ENCODE results near the gene ADGRG4. TPM values are rescaled to one million over a fixed set of nuclear protein-coding genes. Genes with fewer than 3 reads are reported as not detected.

Gene ADGRG4
- polyA plus RNA-seq, 1 of the 3 experiments (the other 2 are of a cell fraction), result not detected

DNA sequence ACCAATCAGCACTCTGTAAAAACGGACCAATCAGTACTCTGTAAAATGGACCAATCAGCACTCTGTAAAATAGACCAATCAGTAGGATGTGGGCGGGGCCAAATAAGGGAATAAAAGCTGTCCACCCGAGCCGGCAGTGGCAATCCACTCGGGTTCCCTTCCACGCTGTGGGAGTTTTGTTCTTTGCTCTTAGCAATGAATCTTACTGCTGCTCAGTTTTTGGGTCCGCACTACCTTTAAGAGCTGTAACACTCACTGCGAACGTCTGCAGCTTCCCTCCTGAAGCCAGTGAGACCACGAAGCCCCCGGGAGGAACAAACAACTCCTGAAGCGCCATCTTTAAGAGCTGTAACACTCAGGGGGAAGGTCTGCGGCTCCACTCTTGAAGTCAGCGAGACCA lies 120.6 kb downstream of the ADGRG4 start:
- no peaks in the 10 kb centered on the region for H4K20me1 ChIP-seq (ENCODE audit: insufficient read depth)
- CTCF ChIA-PET, result no interaction called here
- TF ChIP-seq YY1 (IDR thresholded peaks at IDR 0.05; ENCODE audit: low read depth), result no peak
- TF ChIP-seq, protein P1, sequence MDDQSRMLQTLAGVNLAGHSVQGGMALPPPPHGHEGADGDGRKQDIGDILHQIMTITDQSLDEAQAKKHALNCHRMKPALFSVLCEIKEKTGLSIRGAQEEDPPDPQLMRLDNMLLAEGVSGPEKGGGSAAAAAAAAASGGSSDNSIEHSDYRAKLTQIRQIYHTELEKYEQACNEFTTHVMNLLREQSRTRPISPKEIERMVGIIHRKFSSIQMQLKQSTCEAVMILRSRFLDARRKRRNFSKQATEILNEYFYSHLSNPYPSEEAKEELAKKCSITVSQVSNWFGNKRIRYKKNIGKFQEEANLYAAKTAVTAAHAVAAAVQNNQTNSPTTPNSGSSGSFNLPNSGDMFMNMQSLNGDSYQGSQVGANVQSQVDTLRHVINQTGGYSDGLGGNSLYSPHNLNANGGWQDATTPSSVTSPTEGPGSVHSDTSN (IDR thresholded peaks at IDR 0.05), result no peak
- TF ChIP-seq, protein P2, sequence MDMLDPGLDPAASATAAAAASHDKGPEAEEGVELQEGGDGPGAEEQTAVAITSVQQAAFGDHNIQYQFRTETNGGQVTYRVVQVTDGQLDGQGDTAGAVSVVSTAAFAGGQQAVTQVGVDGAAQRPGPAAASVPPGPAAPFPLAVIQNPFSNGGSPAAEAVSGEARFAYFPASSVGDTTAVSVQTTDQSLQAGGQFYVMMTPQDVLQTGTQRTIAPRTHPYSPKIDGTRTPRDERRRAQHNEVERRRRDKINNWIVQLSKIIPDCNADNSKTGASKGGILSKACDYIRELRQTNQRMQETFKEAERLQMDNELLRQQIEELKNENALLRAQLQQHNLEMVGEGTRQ (IDR thresholded peaks at IDR 0.05; ENCODE audit: borderline replicate concordance, low read depth, low read length), result no peak
- no peaks in the 10 kb centered on the region for H3K79me2 ChIP-seq (ENCODE audit: insufficient read depth)
- POLR2A ChIA-PET, result no interaction called here
- H3K9me2 ChIP-seq, result no peaks in the 10 kb centered on the region
- H3K4me1 ChIP-seq (ENCODE audit: control insufficient read depth in 1 of 2, insufficient read depth in 2 of 2, low read depth in 1 of 2, low read length in 1 of 2), result no peaks in the 10 kb centered on the region
- no peaks in the 10 kb centered on the region for H3K36me3 ChIP-seq (replicated peaks in 1 of 2; ENCODE audit: control insufficient read depth in 1 of 2, insufficient read depth in 2 of 2, low read length in 1 of 2)
- H3K9me3 ChIP-seq, result no peaks in the 10 kb centered on the region
- no peaks in the 10 kb centered on the region for H3K27me3 ChIP-seq (ENCODE audit: insufficient read depth)
- no peaks in the 10 kb centered on the region for H3F3A ChIP-seq (replicated peaks; ENCODE audit: insufficient read depth)
- DNase-seq, result no peak
- H3K9ac ChIP-seq, result no peak overlapping the region
- H3K27ac ChIP-seq (ENCODE audit: low read depth in 2 of 2, low read length in 1 of 2), result no peak overlapping the region
- 39% methylated on average over 12 of the region's 14 CpGs for WGBS (ENCODE audit: low lambda C conversion rate)
- H3K4me3 ChIP-seq (ENCODE audit: low read depth in 2 of 2, low read length in 1 of 2), result no peak overlapping the region
- no peak overlapping the region for H3K4me2 ChIP-seq
- H2AFZ ChIP-seq (ENCODE audit: low read depth), result no peak overlapping the region

DNA sequence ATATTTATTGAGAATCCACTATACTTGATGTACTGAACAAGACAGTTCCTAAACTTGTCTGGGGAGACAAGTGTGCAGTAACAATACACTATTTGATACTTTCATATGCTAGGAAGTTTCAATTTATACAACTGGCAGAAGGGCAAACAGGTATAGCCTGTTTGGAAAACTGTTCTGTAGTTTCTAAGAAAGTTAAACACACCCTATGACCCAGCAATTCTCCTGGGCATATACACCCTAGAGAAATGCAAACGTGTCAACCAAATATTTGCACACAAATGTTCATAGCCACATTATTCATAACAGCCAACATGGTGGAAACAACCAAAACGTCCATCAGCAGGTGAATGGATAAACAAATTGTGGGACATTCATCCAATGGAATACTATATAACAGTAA lies 123.0 kb downstream of the ADGRG4 start:
- no peaks in the 10 kb centered on the region for H3F3A ChIP-seq (replicated peaks; ENCODE audit: insufficient read depth)
- WGBS (ENCODE audit: low lambda C conversion rate), result 0% methylated on average over 2 of the region's 2 CpGs
- no peak overlapping the region for H3K4me3 ChIP-seq (ENCODE audit: low read depth in 2 of 2, low read length in 1 of 2)
- POLR2A ChIA-PET, result no interaction called here
- H3K79me2 ChIP-seq (ENCODE audit: insufficient read depth), result no peaks in the 10 kb centered on the region
- no peak overlapping the region for H3K27ac ChIP-seq (ENCODE audit: low read depth in 2 of 2, low read length in 1 of 2)
- H3K27me3 ChIP-seq (ENCODE audit: insufficient read depth), result no peaks in the 10 kb centered on the region
- no peak for DNase-seq
- H3K4me1 ChIP-seq (ENCODE audit: control insufficient read depth in 1 of 2, insufficient read depth in 2 of 2, low read depth in 1 of 2, low read length in 1 of 2), result no peaks in the 10 kb centered on the region
- no peaks in the 10 kb centered on the region for H3K36me3 ChIP-seq (replicated peaks in 1 of 2; ENCODE audit: control insufficient read depth in 1 of 2, insufficient read depth in 2 of 2, low read length in 1 of 2)
- no peak overlapping the region for H3K4me2 ChIP-seq
- H4K20me1 ChIP-seq (ENCODE audit: insufficient read depth), result no peaks in the 10 kb centered on the region
- CTCF ChIA-PET, result interaction anchor here (1.4 kb wide), 1 partner anchor 14 kb away, joined by 3 read pairs; no protein-coding TSS in a partner anchor
- H3K9me2 ChIP-seq, result no peaks in the 10 kb centered on the region
- no peak for TF ChIP-seq EP300 (IDR thresholded peaks at IDR 0.05; ENCODE audit: borderline replicate concordance in 1 of 2, low read depth in 1 of 2, low read length in 1 of 2)
- no peak overlapping the region for H3K9ac ChIP-seq
- H2AFZ ChIP-seq (ENCODE audit: low read depth), result no peak overlapping the region
- no peaks in the 10 kb centered on the region for H3K9me3 ChIP-seq

DNA sequence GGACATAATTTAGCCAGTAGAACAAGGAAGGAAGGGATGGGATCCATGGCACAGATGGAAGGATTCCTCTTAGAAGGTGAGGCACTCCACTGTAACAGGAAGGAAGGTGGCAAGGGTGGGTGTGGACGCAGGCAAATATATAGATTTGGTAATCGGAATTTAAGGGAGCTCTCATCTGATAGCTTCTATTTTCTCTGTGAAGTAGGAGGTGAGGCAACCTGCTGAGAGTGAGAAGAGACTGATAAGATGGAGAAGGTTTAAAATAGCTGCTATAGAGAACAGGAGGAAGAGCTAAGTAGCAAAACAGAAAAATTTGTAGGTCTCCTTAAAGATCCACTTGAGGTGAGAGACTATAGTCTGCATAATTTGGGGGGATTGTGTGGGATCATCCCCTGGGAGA lies 125.2 kb downstream of the ADGRG4 start:
- DNase-seq, result no peak
- ChIA-PET CTCF (no interaction called here), POLR2A (no interaction called here)
- H3K9me3 ChIP-seq, result no peaks in the 10 kb centered on the region
- no peak overlapping the region for H3K4me2 ChIP-seq
- no peaks in the 10 kb centered on the region for H3K27me3 ChIP-seq (ENCODE audit: insufficient read depth)
- H3K36me3 ChIP-seq (replicated peaks in 1 of 2; ENCODE audit: control insufficient read depth in 1 of 2, insufficient read depth in 2 of 2, low read length in 1 of 2), result no peaks in the 10 kb centered on the region
- no peaks in the 10 kb centered on the region for H3K9me2 ChIP-seq
- no peaks in the 10 kb centered on the region for H4K20me1 ChIP-seq (ENCODE audit: insufficient read depth)
- no peak overlapping the region for H3K9ac ChIP-seq
- H3K27ac ChIP-seq (ENCODE audit: low read depth in 2 of 2, low read length in 1 of 2), result no peak overlapping the region
- WGBS (ENCODE audit: low lambda C conversion rate), result 16% methylated on average over 2 of the region's 2 CpGs
- H3K4me1 ChIP-seq (ENCODE audit: control insufficient read depth in 1 of 2, insufficient read depth in 2 of 2, low read depth in 1 of 2, low read length in 1 of 2), result no peaks in the 10 kb centered on the region
- H3K4me3 ChIP-seq (ENCODE audit: low read depth in 2 of 2, low read length in 1 of 2), result no peak overlapping the region
- no peaks in the 10 kb centered on the region for H3F3A ChIP-seq (replicated peaks; ENCODE audit: insufficient read depth)
- no peak overlapping the region for H2AFZ ChIP-seq (ENCODE audit: low read depth)
- no peaks in the 10 kb centered on the region for H3K79me2 ChIP-seq (ENCODE audit: insufficient read depth)
- no peak for TF ChIP-seq FOXJ3 (CRISPR knock-in tag; IDR thresholded peaks at IDR 0.05)
- no peak for TF ChIP-seq CHD2 (IDR thresholded peaks at IDR 0.05; ENCODE audit: low read length, partially characterized antibody)
- TF ChIP-seq FOXM1 (IDR thresholded peaks at IDR 0.05; ENCODE audit: low read depth), result no peak
- no peak for TF ChIP-seq GATA2 (CRISPR knock-in tag; IDR thresholded peaks at IDR 0.05)
- no peak for TF ChIP-seq TAF1 (IDR thresholded peaks at IDR 0.05; ENCODE audit: borderline replicate concordance, low read depth, low read length)
- no peak for TF ChIP-seq MXI1 (IDR thresholded peaks at IDR 0.05; ENCODE audit: low read depth, low read length)
- TF ChIP-seq RFX5 (IDR thresholded peaks at IDR 0.05; ENCODE audit: low read length), result no peak
- TF ChIP-seq RXRA (IDR thresholded peaks at IDR 0.05; ENCODE audit: borderline replicate concordance, low read depth), result no peak
- TF ChIP-seq, protein P3, sequence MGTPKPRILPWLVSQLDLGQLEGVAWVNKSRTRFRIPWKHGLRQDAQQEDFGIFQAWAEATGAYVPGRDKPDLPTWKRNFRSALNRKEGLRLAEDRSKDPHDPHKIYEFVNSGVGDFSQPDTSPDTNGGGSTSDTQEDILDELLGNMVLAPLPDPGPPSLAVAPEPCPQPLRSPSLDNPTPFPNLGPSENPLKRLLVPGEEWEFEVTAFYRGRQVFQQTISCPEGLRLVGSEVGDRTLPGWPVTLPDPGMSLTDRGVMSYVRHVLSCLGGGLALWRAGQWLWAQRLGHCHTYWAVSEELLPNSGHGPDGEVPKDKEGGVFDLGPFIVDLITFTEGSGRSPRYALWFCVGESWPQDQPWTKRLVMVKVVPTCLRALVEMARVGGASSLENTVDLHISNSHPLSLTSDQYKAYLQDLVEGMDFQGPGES (IDR thresholded peaks at IDR 0.05; ENCODE audit: low read depth, low read length), result no peak
- TF ChIP-seq POLR2AphosphoS5 (IDR thresholded peaks at IDR 0.05; ENCODE audit: low read depth, low read length), result no peak
- TF ChIP-seq FOSL2 (IDR thresholded peaks at IDR 0.05; ENCODE audit: borderline replicate concordance, low read depth), result no peak
- TF ChIP-seq, protein P1 (IDR thresholded peaks at IDR 0.05), result no peak

Measured in SK-N-SH (cell line).